HepG2 (cell line): Measurements from ENCODE around the gene PTGER4. TPM values are rescaled to one million over a fixed set of nuclear protein-coding genes. Genes with fewer than 3 reads are reported as not detected.

Experiments used
- MTA3 ChIP-seq: sonication (generic); formaldehyde crosslinking; IDR thresholded peaks from 2 replicates; pipeline ENCODE4 v1.4.0; 2020; ENCODE audit warnings: missing genetic modification reagents
- MXD1 ChIP-seq: sonication (generic); formaldehyde crosslinking; IDR thresholded peaks from 2 replicates; pipeline ENCODE4 v1.4.0; 2020; ENCODE audit warnings: mild to moderate bottlenecking, missing genetic modification reagents
- SAP130 ChIP-seq: IDR thresholded peaks from 2 replicates; pipeline ENCODE4 v1.6.1; 2016; ENCODE audit warnings: low read depth
- SIX1 ChIP-seq: sonication (generic); formaldehyde crosslinking; IDR thresholded peaks from 2 replicates; pipeline ENCODE4 v1.4.0; 2020; ENCODE audit warnings: missing genetic modification reagents, borderline replicate concordance
- SP140L ChIP-seq: sonication (generic); formaldehyde crosslinking; IDR thresholded peaks from 2 replicates; pipeline ENCODE4 v1.4.0; 2020; ENCODE audit warnings: missing genetic modification reagents, borderline replicate concordance
- ZNF318 ChIP-seq: sonication (generic); formaldehyde crosslinking; IDR thresholded peaks from 2 replicates; pipeline ENCODE4 v1.4.0; 2020; ENCODE audit warnings: mild to moderate bottlenecking, missing genetic modification reagents
- ZNF574 ChIP-seq: sonication (generic); formaldehyde crosslinking; IDR thresholded peaks from 2 replicates; pipeline ENCODE4 v1.4.0; 2020; ENCODE audit warnings: missing genetic modification reagents
- ZNF609 ChIP-seq: sonication (generic); formaldehyde crosslinking; IDR thresholded peaks from 2 replicates; pipeline ENCODE4 v1.4.0; 2020; ENCODE audit warnings: mild to moderate bottlenecking, missing genetic modification reagents, borderline replicate concordance
- ZNF639 ChIP-seq: conservative IDR thresholded peaks from 2 replicates; pipeline ENCODE4 v1.6.1; 2018; ENCODE audit warnings: missing genetic modification reagents
- polyA plus RNA-seq, 8 experiments: library from polyadenylated mRNA; depleted of rRNA in 3 of 8; stranded (reverse) in 7 of 8; unstranded in 1 of 8; fragments of >200 nt; fragmentation: Illumina TruSeq in 4 of 8; extraction: Trizol in 4 of 8; gene quantifications; 2 replicates each; pipeline versions ENCODE4 v1.2.1 to v1.2.3, GENCODE V29; 2011 to 2016; ENCODE audit warnings: low read depth in 4 of 8, missing spikeins in 1 of 8, mixed read lengths in 1 of 8; ENCODE audit not compliant: insufficient read depth in 1 of 8
- total RNA-seq, 5 experiments: library from RNA; depleted of rRNA; stranded (reverse); fragments of >200 nt; fragmentation: Illumina TruSeq; extraction: Trizol; gene quantifications; 2 replicates each; pipeline ENCODE4 v1.2.3, GENCODE V29; 2016; ENCODE audit warnings: low read depth in 1 of 5
- TF ChIP-seq, protein P1 (sequence below): fragments of 450-650 bp; IDR thresholded peaks from 2 replicates; pipeline ENCODE4 v1.6.1; 2016

Gene PTGER4
- total and polyA plus RNA-seq, 2 of the 13 experiments (the other 11 are each of a cell fraction or from before 2014, with no cell fraction given): 0.01 to 0.11 TPM

DNA sequence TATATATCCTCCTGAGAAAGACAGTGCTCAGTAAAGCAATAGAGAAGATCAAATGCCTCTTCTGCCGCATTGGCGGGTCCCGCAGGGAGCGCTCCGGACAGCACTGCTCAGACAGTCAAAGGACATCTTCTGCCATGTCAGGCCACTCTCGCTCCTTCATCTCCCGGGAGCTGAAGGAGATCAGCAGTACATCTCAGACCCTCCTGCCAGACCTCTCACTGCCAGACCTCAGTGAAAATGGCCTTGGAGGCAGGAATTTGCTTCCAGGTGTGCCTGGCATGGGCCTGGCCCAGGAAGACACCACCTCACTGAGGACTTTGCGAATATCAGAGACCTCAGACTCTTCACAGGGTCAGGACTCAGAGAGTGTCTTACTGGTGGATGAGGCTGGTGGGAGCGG, 12.2 kb downstream of the PTGER4 start (continued):
- TF ChIP-seq ZNF609 (no peak), MTA3 (CRISPR knock-in tag) (no peak), MXD1 (CRISPR knock-in tag) (no peak), SAP130 (no peak), ZNF639 (CRISPR knock-in tag) (no peak), SIX1 (CRISPR knock-in tag) (no peak), SP140L (no peak), ZNF574 (CRISPR knock-in tag) (no peak), ZNF318 (no peak)
- TF ChIP-seq, protein P1, sequence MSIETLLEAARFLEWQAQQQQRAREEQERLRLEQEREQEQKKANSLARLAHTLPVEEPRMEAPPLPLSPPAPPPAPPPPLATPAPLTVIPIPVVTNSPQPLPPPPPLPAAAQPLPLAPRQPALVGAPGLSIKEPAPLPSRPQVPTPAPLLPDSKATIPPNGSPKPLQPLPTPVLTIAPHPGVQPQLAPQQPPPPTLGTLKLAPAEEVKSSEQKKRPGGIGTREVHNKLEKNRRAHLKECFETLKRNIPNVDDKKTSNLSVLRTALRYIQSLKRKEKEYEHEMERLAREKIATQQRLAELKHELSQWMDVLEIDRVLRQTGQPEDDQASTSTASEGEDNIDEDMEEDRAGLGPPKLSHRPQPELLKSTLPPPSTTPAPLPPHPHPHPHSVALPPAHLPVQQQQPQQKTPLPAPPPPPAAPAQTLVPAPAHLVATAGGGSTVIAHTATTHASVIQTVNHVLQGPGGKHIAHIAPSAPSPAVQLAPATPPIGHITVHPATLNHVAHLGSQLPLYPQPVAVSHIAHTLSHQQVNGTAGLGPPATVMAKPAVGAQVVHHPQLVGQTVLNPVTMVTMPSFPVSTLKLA: no peak
